ENCODE results near the gene CDK18. TPM values are rescaled to one million over a fixed set of nuclear protein-coding genes. Genes with fewer than 3 reads are reported as not detected.

CDK18 gene
- total RNA-seq, 1 experiment from 2014 or later: 9.2 TPM

- Histone ChIP-seq H3K4me3 (ENCODE audit: low read depth, low read length, poor library complexity, severe bottlenecking) (no peak overlapping the region), H3K4me1 (ENCODE audit: insufficient read depth, low read length, poor library complexity, severe bottlenecking) (peaks cover 25% of the 10 kb centered on the region), H3K36me3 (ENCODE audit: insufficient read depth, low read length, poor library complexity, severe bottlenecking) (no peaks in the 10 kb centered on the region), H3K27ac (ENCODE audit: low read depth, low read length, poor library complexity, severe bottlenecking) (no peak overlapping the region), H3K9me3 (ENCODE audit: low read depth, low read length, poor library complexity, severe bottlenecking) (no peaks in the 10 kb centered on the region), H3K27me3 (replicated peaks; ENCODE audit: insufficient read depth, low read depth, low read length, poor library complexity) (no peaks in the 10 kb centered on the region)
- ChIA-PET CTCF (interaction anchor here (2.2 to 5.5 kb wide), 2 partner anchors 37 to 169 kb away, joined by 33 to 93 read pairs; no protein-coding TSS in a partner anchor), POLR2A (ENCODE audit: low non-redundant PET) (no interaction called here)
- BruUV-seq (replicated peaks): no TSS peak
- intact Hi-C loops (cut with micrococcal nuclease; ENCODE audit: unreplicated experiment): loop anchor here (5.0 kb wide), 1 partner anchor 250 kb away; no protein-coding TSS in a partner anchor
- no peak for DNase-seq (ENCODE audit: low spot score)
- TF ChIP-seq EZH2 (IDR thresholded peaks at IDR 0.05; ENCODE audit: borderline replicate concordance, low read depth, low read length, poor library complexity, severe bottlenecking): no peak
- TF ChIP-seq CTCF (conservative IDR thresholded peaks at IDR 0.05; ENCODE audit: low read depth, low read length): no peak
Observed at GRCh38 chr1:205522692-205523091, 18.2 kb downstream of the CDK18 start.

GRCh38 chr1:205523261-205523890 is 18.9 kb downstream of the CDK18 start:
- H3K27me3 ChIP-seq (replicated peaks; ENCODE audit: insufficient read depth, low read depth, low read length, poor library complexity): no peaks in the 10 kb centered on the region
- TF ChIP-seq CTCF (conservative IDR thresholded peaks at IDR 0.05; ENCODE audit: low read depth, low read length) (no peak), EZH2 (IDR thresholded peaks at IDR 0.05; ENCODE audit: borderline replicate concordance, low read depth, low read length, poor library complexity, severe bottlenecking) (no peak)
- no peak overlapping the region for H3K4me3 ChIP-seq (ENCODE audit: low read depth, low read length, poor library complexity, severe bottlenecking)
- H3K9me3 ChIP-seq (ENCODE audit: low read depth, low read length, poor library complexity, severe bottlenecking): no peaks in the 10 kb centered on the region
- ChIA-PET POLR2A (ENCODE audit: low non-redundant PET) (no interaction called here), CTCF (interaction anchor here (0.5 to 5.5 kb wide), 9 partner anchors 17 to 250 kb away, joined by 3 to 93 read pairs (median 9); no protein-coding TSS in a partner anchor)
- no peak overlapping the region for H3K27ac ChIP-seq (ENCODE audit: low read depth, low read length, poor library complexity, severe bottlenecking)
- intact Hi-C loops (cut with micrococcal nuclease; ENCODE audit: unreplicated experiment): loop anchor here (5.0 kb wide), 1 partner anchor 251 kb away; no protein-coding TSS in a partner anchor
- no peak for DNase-seq (ENCODE audit: low spot score)
- no peaks in the 10 kb centered on the region for H3K36me3 ChIP-seq (ENCODE audit: insufficient read depth, low read length, poor library complexity, severe bottlenecking)
- H3K4me1 ChIP-seq (ENCODE audit: insufficient read depth, low read length, poor library complexity, severe bottlenecking): peaks cover 24% of the 10 kb centered on the region
- no TSS peak for BruUV-seq (replicated peaks)

GRCh38 chr1:205523891-205524793 is 19.7 kb downstream of the CDK18 start:
- Histone ChIP-seq H3K36me3 (ENCODE audit: insufficient read depth, low read length, poor library complexity, severe bottlenecking) (no peaks in the 10 kb centered on the region), H3K4me3 (ENCODE audit: low read depth, low read length, poor library complexity, severe bottlenecking) (no peak overlapping the region), H3K27ac (ENCODE audit: low read depth, low read length, poor library complexity, severe bottlenecking) (no peak overlapping the region), H3K9me3 (ENCODE audit: low read depth, low read length, poor library complexity, severe bottlenecking) (no peaks in the 10 kb centered on the region), H3K4me1 (ENCODE audit: insufficient read depth, low read length, poor library complexity, severe bottlenecking) (peaks cover 24% of the 10 kb centered on the region), H3K27me3 (replicated peaks; ENCODE audit: insufficient read depth, low read depth, low read length, poor library complexity) (no peaks in the 10 kb centered on the region)
- TF ChIP-seq EZH2 (IDR thresholded peaks at IDR 0.05; ENCODE audit: borderline replicate concordance, low read depth, low read length, poor library complexity, severe bottlenecking) (no peak), CTCF (conservative IDR thresholded peaks at IDR 0.05; ENCODE audit: low read depth, low read length) (peak; percentile 87)
- ChIA-PET POLR2A (ENCODE audit: low non-redundant PET) (no interaction called here), CTCF (interaction anchor here (0.6 to 5.5 kb wide), 18 partner anchors 9 to 253 kb away, joined by 3 to 93 read pairs (median 6); no protein-coding TSS in a partner anchor)
- intact Hi-C loops (cut with micrococcal nuclease; ENCODE audit: unreplicated experiment): loop anchor here (1.0 to 5.0 kb wide), 6 partner anchors 32 to 252 kb away; no protein-coding TSS in a partner anchor
- no TSS peak for BruUV-seq (replicated peaks)
- peak; percentile 84 for DNase-seq (ENCODE audit: low spot score)
